ENCODE results near the gene DLEC1. TPM values are rescaled to one million over a fixed set of nuclear protein-coding genes. Genes with fewer than 3 reads are reported as not detected.
A peak's percentile ranks its signal among the peaks of the same experiment; 100 is the strongest.
"Not testable (repeated sequence)": the region's sequence is repeated elsewhere in the genome, so short reads cannot be mapped to it uniquely, and the experiment has no call there.

DLEC1 gene
- total and polyA plus RNA-seq, 5 donors: 0.23 to 1.0 (median 0.48) TPM

GRCh38 chr3:38032328-38032865 lies 6.6 kb upstream of the DLEC1 start:
- 94% methylated on average over 1 of the region's 1 CpG for WGBS
- H3K9me3 ChIP-seq (ENCODE audit: control insufficient read depth, low read length): no peaks in the 10 kb centered on the region
- no peak overlapping the region for H3K27ac ChIP-seq (ENCODE audit: low read length)
- H3K4me1 ChIP-seq (ENCODE audit: control insufficient read depth, insufficient read depth, low read length): no peaks in the 10 kb centered on the region
- intact Hi-C loops (cut with DNase I): no loop called here
- ATAC-seq (no peak), DNase-seq (no peak)
- no peak overlapping the region for H3K4me3 ChIP-seq (ENCODE audit: low read length)
- H3K27me3 ChIP-seq (ENCODE audit: control insufficient read depth, insufficient read depth): no peaks in the 10 kb centered on the region

- ATAC-seq; H3K9me3 ChIP-seq (ENCODE audit: control insufficient read depth, low read length); H3K27ac ChIP-seq (ENCODE audit: low read length); intact Hi-C loops (cut with DNase I); H3K27me3 ChIP-seq (ENCODE audit: control insufficient read depth, insufficient read depth); DNase-seq; H3K4me1 ChIP-seq (ENCODE audit: control insufficient read depth, insufficient read depth, low read length); H3K4me3 ChIP-seq (ENCODE audit: low read length): not testable (repeated sequence)
- 88% methylated on average over 7 of the region's 7 CpGs for WGBS
Measured at GRCh38 chr3:38033586-38033985, 5.4 kb upstream of the DLEC1 start.

- intact Hi-C loops (cut with DNase I); H3K4me3 ChIP-seq (ENCODE audit: low read length); ATAC-seq; H3K27me3 ChIP-seq (ENCODE audit: control insufficient read depth, insufficient read depth); H3K27ac ChIP-seq (ENCODE audit: low read length); H3K4me1 ChIP-seq (ENCODE audit: control insufficient read depth, insufficient read depth, low read length); H3K9me3 ChIP-seq (ENCODE audit: control insufficient read depth, low read length); DNase-seq: not testable (repeated sequence)
- WGBS: 86% methylated on average over 9 of the region's 9 CpGs
Measured at GRCh38 chr3:38034335-38034734, 4.7 kb upstream of the DLEC1 start.

- intact Hi-C loops (cut with DNase I): no loop called here
- WGBS: 94% methylated on average over 5 of the region's 5 CpGs
- Histone ChIP-seq H3K9me3 (ENCODE audit: control insufficient read depth, low read length) (no peaks in the 10 kb centered on the region), H3K4me3 (ENCODE audit: low read length) (no peak overlapping the region), H3K27me3 (ENCODE audit: control insufficient read depth, insufficient read depth) (no peaks in the 10 kb centered on the region), H3K4me1 (ENCODE audit: control insufficient read depth, insufficient read depth, low read length) (peaks cover 3% of the 10 kb centered on the region), H3K27ac (ENCODE audit: low read length) (no peak overlapping the region)
- DNase-seq (no peak), ATAC-seq (no peak)
Measured at GRCh38 chr3:38036286-38036685, 2.7 kb upstream of the DLEC1 start.

- no peak for DNase-seq
- no peak overlapping the region for H3K4me3 ChIP-seq (ENCODE audit: low read length)
- H3K27ac ChIP-seq (ENCODE audit: low read length): no peak overlapping the region
- intact Hi-C loops (cut with DNase I): no loop called here
- peaks cover 3% of the 10 kb centered on the region for H3K4me1 ChIP-seq (ENCODE audit: control insufficient read depth, insufficient read depth, low read length)
- H3K9me3 ChIP-seq (ENCODE audit: control insufficient read depth, low read length): no peaks in the 10 kb centered on the region
- ATAC-seq: no peak
- WGBS: 74% methylated on average over 3 of the region's 3 CpGs
- no peaks in the 10 kb centered on the region for H3K27me3 ChIP-seq (ENCODE audit: control insufficient read depth, insufficient read depth)
Measured at GRCh38 chr3:38036906-38037305, 2.1 kb upstream of the DLEC1 start.

GRCh38 chr3:38038447-38038911 lies 529 bp upstream of the DLEC1 start:
- Histone ChIP-seq H3K27ac (ENCODE audit: low read length) (no peak overlapping the region), H3K9me3 (ENCODE audit: control insufficient read depth, low read length) (no peaks in the 10 kb centered on the region), H3K4me1 (ENCODE audit: control insufficient read depth, insufficient read depth, low read length) (peaks cover 3% of the 10 kb centered on the region), H3K27me3 (ENCODE audit: control insufficient read depth, insufficient read depth) (no peaks in the 10 kb centered on the region), H3K4me3 (ENCODE audit: low read length) (no peak overlapping the region)
- DNase-seq (no peak), ATAC-seq (peak in 1 of 2 donors; percentile 5)
- 81% methylated on average over 5 of the region's 5 CpGs for WGBS
- intact Hi-C loops (cut with DNase I): no loop called here

GRCh38 chr3:38039899-38040261 lies 872 bp downstream of the DLEC1 start:
- 23% methylated on average over 11 of the region's 11 CpGs for WGBS
- H3K27ac ChIP-seq (ENCODE audit: low read length): no peak overlapping the region
- intact Hi-C loops (cut with DNase I): no loop called here
- ATAC-seq (peak; percentile 90 to 92), DNase-seq (peak; percentile 66 to 91 (median 84))
- H3K27me3 ChIP-seq (ENCODE audit: control insufficient read depth, insufficient read depth): no peaks in the 10 kb centered on the region
- peaks cover 3% of the 10 kb centered on the region for H3K4me1 ChIP-seq (ENCODE audit: control insufficient read depth, insufficient read depth, low read length)
- peak overlapping the region; percentile 22 for H3K4me3 ChIP-seq (ENCODE audit: low read length)
- H3K9me3 ChIP-seq (ENCODE audit: control insufficient read depth, low read length): no peaks in the 10 kb centered on the region

- Histone ChIP-seq H3K4me3 (ENCODE audit: low read length) (no peak overlapping the region), H3K27me3 (ENCODE audit: control insufficient read depth, insufficient read depth) (no peaks in the 10 kb centered on the region), H3K4me1 (ENCODE audit: control insufficient read depth, insufficient read depth, low read length) (peaks cover 3% of the 10 kb centered on the region), H3K27ac (ENCODE audit: low read length) (no peak overlapping the region), H3K9me3 (ENCODE audit: control insufficient read depth, low read length) (no peaks in the 10 kb centered on the region)
- ATAC-seq (no peak), DNase-seq (no peak)
- intact Hi-C loops (cut with DNase I): no loop called here
- 91% methylated on average over 5 of the region's 5 CpGs for WGBS
Measured at GRCh38 chr3:38040401-38040800, 1.4 kb downstream of the DLEC1 start.

GRCh38 chr3:38043486-38043885 lies 4.5 kb downstream of the DLEC1 start:
- Histone ChIP-seq H3K27me3 (ENCODE audit: control insufficient read depth, insufficient read depth) (no peaks in the 10 kb centered on the region), H3K4me3 (ENCODE audit: low read length) (no peak overlapping the region), H3K27ac (ENCODE audit: low read length) (no peak overlapping the region), H3K4me1 (ENCODE audit: control insufficient read depth, insufficient read depth, low read length) (peaks cover 3% of the 10 kb centered on the region), H3K9me3 (ENCODE audit: control insufficient read depth, low read length) (no peaks in the 10 kb centered on the region)
- intact Hi-C loops (cut with DNase I): no loop called here
- DNase-seq (no peak), ATAC-seq (no peak)
- 85% methylated on average over 4 of the region's 4 CpGs for whole genome bisulfite sequencing

- ATAC-seq: no peak
- intact Hi-C loops (cut with DNase I): no loop called here
- H3K4me3 ChIP-seq (ENCODE audit: low read length): no peak overlapping the region
- no peak for DNase-seq
- no peaks in the 10 kb centered on the region for H3K27me3 ChIP-seq (ENCODE audit: control insufficient read depth, insufficient read depth)
- no peak overlapping the region for H3K27ac ChIP-seq (ENCODE audit: low read length)
- no peaks in the 10 kb centered on the region for H3K9me3 ChIP-seq (ENCODE audit: control insufficient read depth, low read length)
- 91% methylated on average over 4 of the region's 4 CpGs for WGBS
- H3K4me1 ChIP-seq (ENCODE audit: control insufficient read depth, insufficient read depth, low read length): no peaks in the 10 kb centered on the region
Measured at GRCh38 chr3:38046027-38046426, 7.0 kb downstream of the DLEC1 start.

GRCh38 chr3:38046821-38047220 lies 7.8 kb downstream of the DLEC1 start:
- Histone ChIP-seq H3K27ac (ENCODE audit: low read length) (no peak overlapping the region), H3K4me1 (ENCODE audit: control insufficient read depth, insufficient read depth, low read length) (no peaks in the 10 kb centered on the region), H3K4me3 (ENCODE audit: low read length) (no peak overlapping the region), H3K9me3 (ENCODE audit: control insufficient read depth, low read length) (no peaks in the 10 kb centered on the region), H3K27me3 (ENCODE audit: control insufficient read depth, insufficient read depth) (no peaks in the 10 kb centered on the region)
- ATAC-seq (no peak), DNase-seq (no peak)
- intact Hi-C loops (cut with DNase I): no loop called here
- WGBS: 92% methylated on average over 2 of the region's 2 CpGs

GRCh38 chr3:38047896-38048295 lies 8.9 kb downstream of the DLEC1 start:
- Histone ChIP-seq H3K4me1 (ENCODE audit: control insufficient read depth, insufficient read depth, low read length) (no peaks in the 10 kb centered on the region), H3K4me3 (ENCODE audit: low read length) (no peak overlapping the region), H3K27ac (ENCODE audit: low read length) (no peak overlapping the region), H3K9me3 (ENCODE audit: control insufficient read depth, low read length) (no peaks in the 10 kb centered on the region), H3K27me3 (ENCODE audit: control insufficient read depth, insufficient read depth) (no peaks in the 10 kb centered on the region)
- DNase-seq (no peak), ATAC-seq (no peak)
- WGBS: 73% methylated on average over 2 of the region's 2 CpGs
- intact Hi-C loops (cut with DNase I): no loop called here
